Lung (tissue), 11 donors: Measurements from ENCODE around the gene FOXO3B. TPM values are rescaled to one million over a fixed set of nuclear protein-coding genes. Genes with fewer than 3 reads are reported as not detected.
"Not testable (repeated sequence)": the region's sequence is repeated elsewhere in the genome, so short reads cannot be mapped to it uniquely, and the experiment has no call there.

Experiments
- ATAC-seq: fragments of 200-7000 bp; cut with Tn5 transposase; one replicate; pipeline ENCODE4 v1.9.1; 2020; ENCODE audit warnings: moderate number of reproducible peaks; ENCODE audit not compliant: insufficient read depth, low FRiP score
- DNase-seq, 3 donors: peaks; one replicate each; pipeline ENCODE4 v3.0.0-alpha.2; 2013 to 2017
- H3K27ac ChIP-seq, 2 donors: one replicate each; pipeline ENCODE4 v1.5.1; 2013; ENCODE audit warnings: mild to moderate bottlenecking in 2 of 2, moderate library complexity in 2 of 2, control low read depth in 1 of 2, inconsistent platforms in 1 of 2, low read depth in 1 of 2, low read length in 1 of 2
- H3K27me3 ChIP-seq, 3 donors: one replicate each; pipeline ENCODE4 v1.5.1; 2013; ENCODE audit warnings: low read length in 2 of 3; ENCODE audit not compliant: control insufficient read depth in 3 of 3, insufficient read depth in 3 of 3
- H3K36me3 ChIP-seq, 4 donors: one replicate each; pipeline ENCODE4 v1.5.1; 2013; ENCODE audit warnings: low read length in 4 of 4, mild to moderate bottlenecking in 1 of 4, moderate library complexity in 1 of 4; ENCODE audit not compliant: control insufficient read depth in 4 of 4, insufficient read depth in 4 of 4
- H3K4me1 ChIP-seq, 5 donors: one replicate each; pipeline ENCODE4 v1.5.1; 2013; ENCODE audit warnings: low read length in 5 of 5, mild to moderate bottlenecking in 2 of 5, moderate library complexity in 1 of 5; ENCODE audit not compliant: control insufficient read depth in 5 of 5, insufficient read depth in 5 of 5
- H3K4me3 ChIP-seq: one replicate; pipeline ENCODE4 v1.5.1; 2013; ENCODE audit warnings: mild to moderate bottlenecking, control low read depth, moderate library complexity
- H3K9ac ChIP-seq, 2 donors: one replicate each; pipeline ENCODE4 v1.5.1; 2013; ENCODE audit warnings: low read length in 2 of 2, control low read depth in 1 of 2; ENCODE audit not compliant: insufficient read depth in 1 of 2
- H3K9me3 ChIP-seq, 4 donors: one replicate each; pipeline ENCODE4 v1.5.1; 2013; ENCODE audit warnings: low read length in 3 of 4, mild to moderate bottlenecking in 1 of 4, moderate library complexity in 1 of 4; ENCODE audit not compliant: control insufficient read depth in 4 of 4, insufficient read depth in 3 of 4
- WGBS, 2 donors: extraction: QIAGEN DNeasy Blood & Tissue Kit; methylation state at CpG; one replicate each; pipeline ENCODE4 v1.1.7; 2013; 5-methylcytosine and 5-hydroxymethylcytosine counted together
- polyA plus RNA-seq, 2 donors: library from polyadenylated mRNA; stranded (reverse); fragments of 200-250 nt; gene quantifications; one replicate each; pipeline ENCODE4 v1.2.1, GENCODE V29; 2013
- small RNA-seq: library from RNA; depleted of rRNA; stranded (forward); fragments of <200 nt; gene quantifications from one replicate; pipeline ENCODE3, GENCODE V24; 2014; ENCODE audit warnings: low replicate concordance
- total RNA-seq, 2 donors: library from RNA; depleted of rRNA in 1 of 2; stranded (reverse); fragments of >200 nt in 1 of 2; gene quantifications; one replicate each; pipeline ENCODE4 v1.2.1, GENCODE V29; 2014 to 2021
- donor health status: Bipolar disorder and iron deficiency.
- donor health status: healthy.
- donor health status: DM: yes; HTN: yes; CAD: no.

The FOXO3B gene
- total and polyA plus RNA-seq, 4 donors = 0.47 to 6.5 (median 2.1) TPM

- H3K27ac ChIP-seq, ATAC-seq, H3K9me3 ChIP-seq, H3K9ac ChIP-seq, H3K27me3 ChIP-seq, H3K4me3 ChIP-seq, H3K36me3 ChIP-seq, DNase-seq, H3K4me1 ChIP-seq: not testable (repeated sequence)
- 70 to 83% methylated on average over 4 of the region's 6 CpGs for WGBS, 2 donors
Measured at GRCh38 chr17:18643124-18643523, 39.0 kb downstream of the FOXO3B start.

GRCh38 chr17:18638357-18638756, 43.8 kb downstream of the FOXO3B start:
- H3K4me3 ChIP-seq, H3K4me1 ChIP-seq, H3K36me3 ChIP-seq, DNase-seq, H3K27me3 ChIP-seq, H3K27ac ChIP-seq, ATAC-seq, H3K9ac ChIP-seq, H3K9me3 ChIP-seq: not testable (repeated sequence)
- 88 to 90% methylated on average over 13 of the region's 13 CpGs for WGBS, 2 donors

GRCh38 chr17:18636237-18636636, 45.9 kb downstream of the FOXO3B start:
- not testable (repeated sequence) for H3K4me3 ChIP-seq, H3K36me3 ChIP-seq, H3K27me3 ChIP-seq, H3K9me3 ChIP-seq, H3K4me1 ChIP-seq, DNase-seq, H3K27ac ChIP-seq, ATAC-seq, H3K9ac ChIP-seq
- WGBS, 2 donors = 50 to 64% methylated on average over 7 of the region's 7 CpGs

- not testable (repeated sequence) for H3K27me3 ChIP-seq, H3K4me3 ChIP-seq, DNase-seq, H3K9ac ChIP-seq, H3K36me3 ChIP-seq, H3K27ac ChIP-seq, H3K4me1 ChIP-seq, H3K9me3 ChIP-seq, ATAC-seq
- 66 to 69% methylated on average over 4 to 7 of the region's 7 CpGs for WGBS, 2 donors
Measured at GRCh38 chr17:18635773-18636172, 46.3 kb downstream of the FOXO3B start.

- not testable (repeated sequence) for H3K36me3 ChIP-seq, H3K27me3 ChIP-seq, H3K4me3 ChIP-seq, H3K9me3 ChIP-seq, H3K9ac ChIP-seq, H3K4me1 ChIP-seq, H3K27ac ChIP-seq, ATAC-seq
- DNase-seq = peak in 2 of 3 donors; percentile 17 to 32
- 12 to 14% methylated on average over 49 to 56 of the region's 56 CpGs for WGBS, 2 donors
Measured at GRCh38 chr17:18634550-18635263, 47.4 kb downstream of the FOXO3B start.

Small RNA genes lying within 50 kb of the gene (small RNA-seq; reads per million reads assigned to genes)
- gene AC026271.2 (not detected), gene AC026271.4 (not detected)

Other genes with a start within 250 kb of the FOXO3B start
- under 1 TPM in 1 of 2 donors, not detected in 1; 0.64 TPM for gene LGALS9C, start 205.5 kb downstream of the FOXO3B start, total RNA-seq
- 1 to 10 TPM; 1.7 to 2.1 TPM for gene LGALS9C, start 205.5 kb downstream of the FOXO3B start, polyA plus RNA-seq
- not detected for gene TBC1D28, start 37.9 kb downstream of the FOXO3B start, total RNA-seq
- gene TBC1D28, start 37.9 kb downstream of the FOXO3B start, polyA plus RNA-seq = not detected
- gene FBXW10, start 61.7 kb upstream of the FOXO3B start, total RNA-seq = under 1 TPM; 0.58 to 0.74 TPM
- under 1 TPM; 0.20 to 0.35 TPM for gene FBXW10, start 61.7 kb upstream of the FOXO3B start, polyA plus RNA-seq
- gene TVP23B, start 98.9 kb upstream of the FOXO3B start, total RNA-seq = 10 to 100 TPM; 32.0 to 33.8 TPM
- gene TVP23B, start 98.9 kb upstream of the FOXO3B start, polyA plus RNA-seq = 10 to 100 TPM; 28.6 to 42.1 TPM
- gene PRPSAP2, start 175.8 kb upstream of the FOXO3B start, total RNA-seq = 10 to 100 TPM; 24.2 to 56.1 TPM
- gene PRPSAP2, start 175.8 kb upstream of the FOXO3B start, polyA plus RNA-seq = 10 to 100 TPM; 18.2 to 22.4 TPM